H1 (cell line): ENCODE measurements around the gene PRSS21. TPM values are rescaled to one million over a fixed set of nuclear protein-coding genes. Genes with fewer than 3 reads are reported as not detected.

Source experiments
- CTCF ChIA-PET: fragments of 300-600 bp; sonication (Branson Sonifier 250); formaldehyde crosslinking; loops from one replicate; lab custom pipeline; 2021; ENCODE audit not compliant: partially characterized antibody; lab: Charles Lee
- POLR2A ChIA-PET: fragments of 300-600 bp; sonication (Branson Sonifier 250); formaldehyde crosslinking; loops from one replicate; lab custom pipeline; 2021; ENCODE audit warnings: inconsistent platforms; ENCODE audit not compliant: partially characterized antibody; lab: Charles Lee
- DNase-seq, 2 experiments: peaks; one replicate each; pipeline versions ENCODE4 v3.0.0 to v3.0.0-alpha.2; 2010 to 2022; ENCODE audit warnings: low spot score in 2 of 2, low read depth in 1 of 2, mixed read lengths in 1 of 2
- FAIRE-seq: peaks from 2 replicates; lab custom pipeline; 2011; peaks lifted over from hg19 to GRCh38; lab: Jason Lieb, UNC
- H2AFZ ChIP-seq: 2 replicates; pipeline ENCODE4 v1.8.1; 2012; ENCODE audit warnings: low read length, inconsistent platforms
- H2AK5ac ChIP-seq: 2 replicates; pipeline ENCODE4 v1.6.1; 2013; ENCODE audit warnings: low read depth, low read length
- H2BK120ac ChIP-seq: replicated peaks from 2 replicates; pipeline ENCODE3; 2013; ENCODE audit warnings: low read depth, low read length, inconsistent platforms
- H2BK12ac ChIP-seq: 2 replicates; pipeline ENCODE4 v1.6.1; 2013; ENCODE audit warnings: low read depth, low read length
- H2BK15ac ChIP-seq: 2 replicates; pipeline ENCODE4 v1.6.1; 2013; ENCODE audit warnings: low read length
- H2BK20ac ChIP-seq: 2 replicates; pipeline ENCODE4 v1.6.1; 2013; ENCODE audit warnings: low read length
- H2BK5ac ChIP-seq: 2 replicates; pipeline ENCODE4 v1.6.1; 2013; ENCODE audit warnings: low read depth, low read length
- H3K14ac ChIP-seq: 2 replicates; pipeline ENCODE4 v1.6.1; 2013; ENCODE audit warnings: inconsistent platforms; ENCODE audit not compliant: insufficient read length
- H3K18ac ChIP-seq: 2 replicates; pipeline ENCODE4 v1.6.1; 2013; ENCODE audit warnings: low read length; ENCODE audit errors: extremely low read depth
- H3K23ac ChIP-seq: 2 replicates; pipeline ENCODE4 v1.6.1; 2013; ENCODE audit warnings: inconsistent platforms; ENCODE audit not compliant: insufficient read length
- H3K23me2 ChIP-seq: 2 replicates; pipeline ENCODE4 v1.6.1; 2013; ENCODE audit warnings: low read depth, low read length
- H3K27ac ChIP-seq: 2 replicates; pipeline ENCODE4 v1.6.1; 2011; ENCODE audit warnings: low read depth, low read length, inconsistent platforms
- H3K27me3 ChIP-seq, 4 experiments: replicated peaks in 1 of 4; 1 replicate in 1 of 4; 2 replicates in 3 of 4; pipeline versions ENCODE4 v1.6.1 to v1.8.1; 2011 to 2013; ENCODE audit warnings: low read length in 3 of 4, mild to moderate bottlenecking in 3 of 4, inconsistent platforms in 2 of 4, mixed read lengths in 2 of 4, moderate library complexity in 1 of 4; ENCODE audit not compliant: control insufficient read depth in 3 of 4, insufficient read depth in 3 of 4; ENCODE audit errors: extremely low read depth in 1 of 4
- H3K36me3 ChIP-seq, 4 experiments: 2 replicates each; pipeline versions ENCODE4 v1.6.1 to v1.8.1; 2011 to 2013; ENCODE audit warnings: mild to moderate bottlenecking in 4 of 4, low read length in 3 of 4, moderate library complexity in 2 of 4, control low read depth in 1 of 4, inconsistent platforms in 1 of 4; ENCODE audit not compliant: insufficient read depth in 4 of 4, control insufficient read depth in 2 of 4
- H3K4ac ChIP-seq: replicated peaks from 2 replicates; pipeline ENCODE3; 2013; ENCODE audit warnings: low read length, low read depth, mixed read lengths, inconsistent platforms; ENCODE audit not compliant: insufficient read length
- H3K4me1 ChIP-seq, 4 experiments: replicated peaks in 1 of 4; 1 replicate in 1 of 4; 2 replicates in 3 of 4; pipeline versions ENCODE4 v1.6.1 to v1.8.1; 2011 to 2013; ENCODE audit warnings: low read length in 3 of 4, inconsistent platforms in 2 of 4, mixed read lengths in 1 of 4; ENCODE audit not compliant: insufficient read depth in 4 of 4, control insufficient read depth in 3 of 4
- H3K4me2 ChIP-seq, 2 experiments: 2 replicates each; pipeline versions ENCODE4 v1.6.1 to v1.8.1; 2011 to 2013; ENCODE audit warnings: low read depth in 2 of 2, low read length in 2 of 2, control low read depth in 1 of 2, inconsistent platforms in 1 of 2, mild to moderate bottlenecking in 1 of 2; ENCODE audit not compliant: insufficient read depth in 1 of 2
- H3K4me3 ChIP-seq, 4 experiments: fragments of 200-600, 300-600 bp in 1 of 4; sonication (generic), shearing (Covaris generic), sonication (Bioruptor Twin) in 1 of 4; 2 replicates each; pipeline versions ENCODE4 v1.5.1 to v1.8.1; 2011 to 2016; ENCODE audit warnings: low read length in 4 of 4, low read depth in 3 of 4, control low read depth in 2 of 4, inconsistent platforms in 2 of 4, mild to moderate bottlenecking in 2 of 4, mixed read lengths in 1 of 4, moderate library complexity in 1 of 4; ENCODE audit not compliant: insufficient read depth in 2 of 4; ENCODE audit errors: extremely low read depth in 1 of 4
- H3K56ac ChIP-seq: replicated peaks from 2 replicates; pipeline ENCODE3; 2013; ENCODE audit warnings: low read depth, mild to moderate bottlenecking, mixed read lengths, low read length, inconsistent platforms; ENCODE audit not compliant: insufficient read length
- H3K79me1 ChIP-seq: 2 replicates; pipeline ENCODE4 v1.6.1; 2013; ENCODE audit warnings: low read depth, low read length, control low read depth
- H3K79me2 ChIP-seq, 2 experiments: 2 replicates each; pipeline versions ENCODE4 v1.6.1 to v1.8.1; 2012 to 2013; ENCODE audit warnings: low read length in 2 of 2, mild to moderate bottlenecking in 2 of 2, inconsistent platforms in 1 of 2; ENCODE audit not compliant: insufficient read depth in 2 of 2, control insufficient read depth in 1 of 2
- H3K9ac ChIP-seq, 4 experiments: replicated peaks in 1 of 4; 1 replicate in 1 of 4; 2 replicates in 3 of 4; pipeline versions ENCODE4 v1.6.1 to v1.8.1; 2011 to 2013; ENCODE audit warnings: low read depth in 3 of 4, low read length in 3 of 4, control low read depth in 2 of 4, mild to moderate bottlenecking in 2 of 4, moderate library complexity in 2 of 4, inconsistent platforms in 1 of 4; ENCODE audit errors: extremely low read depth in 1 of 4
- H3K9me3 ChIP-seq, 2 experiments: 2 replicates each; pipeline versions ENCODE4 v1.6.1 to v1.8.1; 2012 to 2013; ENCODE audit warnings: mild to moderate bottlenecking in 2 of 2, moderate library complexity in 2 of 2, control low read depth in 1 of 2, inconsistent platforms in 1 of 2, low read depth in 1 of 2, low read length in 1 of 2, mixed read lengths in 1 of 2; ENCODE audit not compliant: insufficient read depth in 2 of 2
- H4K20me1 ChIP-seq, 2 experiments: replicated peaks in 1 of 2; 2 replicates each; pipeline versions ENCODE3 to v1.8.1; 2011 to 2013; ENCODE audit warnings: inconsistent platforms in 2 of 2, low read length in 2 of 2, mild to moderate bottlenecking in 1 of 2; ENCODE audit not compliant: insufficient read depth in 2 of 2, control insufficient read depth in 1 of 2
- H4K5ac ChIP-seq: 2 replicates; pipeline ENCODE4 v1.6.1; 2013; ENCODE audit warnings: low read length, low read depth, mixed read lengths, inconsistent platforms; ENCODE audit not compliant: insufficient read length
- H4K8ac ChIP-seq: 2 replicates; pipeline ENCODE4 v1.8.0; 2013; ENCODE audit warnings: mild to moderate bottlenecking, moderate library complexity, low read length, inconsistent platforms; ENCODE audit not compliant: insufficient read depth; ENCODE audit errors: extremely low read depth
- H4K91ac ChIP-seq: replicated peaks from 2 replicates; pipeline ENCODE3; 2013; ENCODE audit warnings: low read length, mixed read lengths, inconsistent platforms; ENCODE audit not compliant: insufficient read length
- BACH1 ChIP-seq: IDR thresholded peaks from 2 replicates; pipeline ENCODE4 v1.6.1; 2012; ENCODE audit warnings: low read length, improper control_type of control experiment
- CBX8 ChIP-seq: fragments of 300-800, 300-1000 bp; sonication (generic); IDR thresholded peaks from 2 replicates; pipeline ENCODE4 v1.7.1; 2016; ENCODE audit warnings: low read depth, low read length, borderline replicate concordance
- CTBP2 ChIP-seq: IDR thresholded peaks from 2 replicates; pipeline ENCODE4 v1.7.0; 2011; ENCODE audit warnings: borderline replicate concordance, mild to moderate bottlenecking, moderate library complexity, mixed read lengths, low read length; ENCODE audit not compliant: insufficient read depth, insufficient read length
- HDAC6 ChIP-seq: IDR thresholded peaks from one replicate; pipeline ENCODE4 v1.7.1; 2012; ENCODE audit warnings: low read depth, mild to moderate bottlenecking, inconsistent platforms, low read length, moderate library complexity
- JUN ChIP-seq: IDR thresholded peaks from 2 replicates; pipeline ENCODE4 v1.6.1; 2011; ENCODE audit warnings: low read depth, mild to moderate bottlenecking, improper control_type of control experiment, low read length
- POU5F1 ChIP-seq: IDR thresholded peaks from 2 replicates; pipeline ENCODE4 v1.6.1; 2011; ENCODE audit warnings: low read depth, mild to moderate bottlenecking, low read length, moderate library complexity
- WGBS, 2 experiments: shearing (Covaris generic) in 1 of 2; methylation state at CpG; one replicate each; pipeline versions ENCODE4 v1.1.6 to v1.1.7; 2013 to 2015; ENCODE audit warnings: low lambda C conversion rate in 2 of 2, mixed read lengths in 2 of 2, inconsistent platforms in 1 of 2, low coverage in 1 of 2, missing lambda C conversion rate in 1 of 2; ENCODE audit not compliant: insufficient replicate concordance in 2 of 2, insufficient coverage in 1 of 2, insufficient read length in 1 of 2; ENCODE audit errors: extremely low coverage in 1 of 2, missing lambda C conversion rate in 1 of 2; 5-methylcytosine and 5-hydroxymethylcytosine counted together
- polyA plus RNA-seq, 7 experiments: library from polyadenylated mRNA; depleted of rRNA in 3 of 7; stranded (reverse) in 5 of 7; unstranded in 2 of 7; fragments of >200 nt in 5 of 7; fragments of 200-250 nt in 2 of 7; gene quantifications; 1 replicate in 5 of 7; 2 replicates in 1 of 7; 4 replicates in 1 of 7; pipeline versions ENCODE4 v1.2.1 to v1.2.3, GENCODE V29; 2011 to 2013; ENCODE audit warnings: missing spikeins in 2 of 7, mixed read lengths in 2 of 7
- total RNA-seq: library from RNA; stranded (reverse); fragmentation: NEBNext Ultra II Directional; extraction: Animal tissue kit (Norgen Biotek cat#: 25700); gene quantifications from 2 replicates; pipeline ENCODE4 v1.2.1, GENCODE V29; 2021
- TF ChIP-seq, protein P1 (sequence below): IDR thresholded peaks from 2 replicates; pipeline ENCODE4 v1.6.1; 2011; ENCODE audit warnings: low read length, improper control_type of control experiment
- TF ChIP-seq, protein P2 (sequence below): IDR thresholded peaks from 2 replicates; pipeline ENCODE4 v1.6.1; 2011; ENCODE audit warnings: low read depth, mild to moderate bottlenecking, low read length; ENCODE audit not compliant: insufficient read depth

The PRSS21 gene
- total and polyA plus RNA-seq, 2 of the 8 experiments (the other 6 are each of a cell fraction or from before 2014, with no cell fraction given), result 0.76 to 1.0 TPM

DNA sequence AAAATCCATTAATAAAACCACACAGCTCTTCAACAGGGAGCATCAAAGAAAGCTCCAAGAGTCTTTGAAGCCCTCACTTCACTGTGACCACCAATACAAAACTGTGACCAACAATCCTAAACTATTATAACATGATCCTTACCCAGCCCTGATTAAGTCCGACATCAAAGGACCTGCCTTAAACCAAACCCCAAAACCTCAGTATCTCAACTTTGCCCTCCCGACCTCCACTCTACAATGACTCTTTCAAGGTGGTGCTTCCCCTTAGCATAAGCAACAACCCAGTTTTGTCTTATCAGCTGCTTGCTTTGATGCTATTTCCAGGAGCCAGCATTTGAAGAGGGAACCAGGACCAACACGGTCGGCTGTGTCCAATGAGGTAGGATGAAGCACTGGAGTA, 49.4 kb downstream of the PRSS21 start:
- TF ChIP-seq, protein P1, sequence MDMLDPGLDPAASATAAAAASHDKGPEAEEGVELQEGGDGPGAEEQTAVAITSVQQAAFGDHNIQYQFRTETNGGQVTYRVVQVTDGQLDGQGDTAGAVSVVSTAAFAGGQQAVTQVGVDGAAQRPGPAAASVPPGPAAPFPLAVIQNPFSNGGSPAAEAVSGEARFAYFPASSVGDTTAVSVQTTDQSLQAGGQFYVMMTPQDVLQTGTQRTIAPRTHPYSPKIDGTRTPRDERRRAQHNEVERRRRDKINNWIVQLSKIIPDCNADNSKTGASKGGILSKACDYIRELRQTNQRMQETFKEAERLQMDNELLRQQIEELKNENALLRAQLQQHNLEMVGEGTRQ, result no peak
- TF ChIP-seq HDAC6, result no peak
- no peak for TF ChIP-seq JUN
- TF ChIP-seq CBX8, result no peak
- no peak for TF ChIP-seq POU5F1
- TF ChIP-seq CTBP2, result no peak
- TF ChIP-seq, protein P2, sequence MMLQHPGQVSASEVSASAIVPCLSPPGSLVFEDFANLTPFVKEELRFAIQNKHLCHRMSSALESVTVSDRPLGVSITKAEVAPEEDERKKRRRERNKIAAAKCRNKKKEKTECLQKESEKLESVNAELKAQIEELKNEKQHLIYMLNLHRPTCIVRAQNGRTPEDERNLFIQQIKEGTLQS, result no peak
- TF ChIP-seq BACH1, result no peak
- TF ChIP-seq, all 59 proteins: peak for 0
- Histone ChIP-seq H3K4ac (no peak overlapping the region), H2BK20ac (no peak overlapping the region), H4K5ac (no peak overlapping the region), H3K23me2 (peaks cover 2% of the 10 kb centered on the region; the same call in 1 of the 2 replicates), H3K4me3 (no peak overlapping the region), H3K27ac (no peak overlapping the region), H2BK12ac (no peak overlapping the region), H3K79me2 (no peaks in the 10 kb centered on the region), H3K4me2 (no peak overlapping the region), H3K14ac (no peak overlapping the region), H3K9me3 (no peaks in the 10 kb centered on the region), H2BK5ac (no peak overlapping the region), H3K36me3 (no peaks in the 10 kb centered on the region; a peak in 1 of 8 replicates), H3K4me1 (no peaks in the 10 kb centered on the region), H3K27me3 (peaks cover 7 to 40% (median 32%) of the 10 kb centered on the region in 4 experiments), H2BK15ac (no peak overlapping the region), H4K91ac (no peak overlapping the region), H4K20me1 (no peaks in the 10 kb centered on the region), H3K79me1 (no peaks in the 10 kb centered on the region), H2AFZ (no peak overlapping the region), H2AK5ac (no peak overlapping the region), H3K23ac (no peak overlapping the region), H2BK120ac (no peak overlapping the region), H3K56ac (no peak overlapping the region), H4K8ac (no peak overlapping the region), H3K9ac (no peak overlapping the region), H3K18ac (no peak overlapping the region)
- 41% methylated on average over 4 of the region's 4 CpGs; no CpG with 5 or more reads in 1 of the 2 experiments for WGBS, 2 experiments
- ChIA-PET CTCF (interaction anchor here (0.6 to 7.4 kb wide), 4 partner anchors 27 to 1642 kb away, joined by 3 to 53 read pairs (median 4); partner anchors contain the start of gene PRSS21), POLR2A (no interaction called here)
- DNase-seq (no peak), FAIRE-seq (no peak)
